ENCODE results near the gene TANK.

- TF ChIP-seq, protein P1, sequence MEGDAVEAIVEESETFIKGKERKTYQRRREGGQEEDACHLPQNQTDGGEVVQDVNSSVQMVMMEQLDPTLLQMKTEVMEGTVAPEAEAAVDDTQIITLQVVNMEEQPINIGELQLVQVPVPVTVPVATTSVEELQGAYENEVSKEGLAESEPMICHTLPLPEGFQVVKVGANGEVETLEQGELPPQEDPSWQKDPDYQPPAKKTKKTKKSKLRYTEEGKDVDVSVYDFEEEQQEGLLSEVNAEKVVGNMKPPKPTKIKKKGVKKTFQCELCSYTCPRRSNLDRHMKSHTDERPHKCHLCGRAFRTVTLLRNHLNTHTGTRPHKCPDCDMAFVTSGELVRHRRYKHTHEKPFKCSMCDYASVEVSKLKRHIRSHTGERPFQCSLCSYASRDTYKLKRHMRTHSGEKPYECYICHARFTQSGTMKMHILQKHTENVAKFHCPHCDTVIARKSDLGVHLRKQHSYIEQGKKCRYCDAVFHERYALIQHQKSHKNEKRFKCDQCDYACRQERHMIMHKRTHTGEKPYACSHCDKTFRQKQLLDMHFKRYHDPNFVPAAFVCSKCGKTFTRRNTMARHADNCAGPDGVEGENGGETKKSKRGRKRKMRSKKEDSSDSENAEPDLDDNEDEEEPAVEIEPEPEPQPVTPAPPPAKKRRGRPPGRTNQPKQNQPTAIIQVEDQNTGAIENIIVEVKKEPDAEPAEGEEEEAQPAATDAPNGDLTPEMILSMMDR (IDR thresholded peaks at IDR 0.05), result no peak
- no peak for TF ChIP-seq POLR2A (IDR thresholded peaks at IDR 0.05)
Measured at GRCh38 chr2:161177969-161178368, 17.7 kb downstream of the TANK start.
